Stimulated activated naive CD8-positive, alpha-beta T cell treated with anti-CD3 and anti-CD28 coated beads, Interleukin-15, amount 100 ng/mL, for 72 hours (primary cell): ENCODE measurements around the gene ACAN.
A peak's percentile ranks its signal among the peaks of the same experiment; 100 is the strongest.

Source experiments
- ATAC-seq: fragments of 150-1000 bp; cut with Tn5 transposase; 2 replicates; pipeline ENCODE4 v1.10.0; 2021; ENCODE audit warnings: mild to moderate bottlenecking, moderate library complexity
- DNase-seq, 2 donors: peaks; one replicate each; pipeline ENCODE4 v3.0.0; 2021 to 2022
- H3K27ac Mint-ChIP-seq, 2 donors: one replicate each; pipeline ENCODE4 v1.8.0; 2022; ENCODE audit warnings: mild to moderate bottlenecking in 2 of 2, mixed read lengths in 2 of 2, moderate library complexity in 2 of 2
- H3K27me3 Mint-ChIP-seq: one replicate; pipeline ENCODE4 v1.8.0; 2022; ENCODE audit warnings: mixed read lengths
- H3K4me1 Mint-ChIP-seq: one replicate; pipeline ENCODE4 v1.8.0; 2022; ENCODE audit warnings: mild to moderate bottlenecking, mixed read lengths
- H3K4me3 Mint-ChIP-seq, 2 donors: one replicate each; pipeline ENCODE4 v1.8.0; 2022; ENCODE audit warnings: mild to moderate bottlenecking in 2 of 2, mixed read lengths in 2 of 2, moderate library complexity in 1 of 2
- H3K9me3 Mint-ChIP-seq, 2 donors: one replicate each; pipeline ENCODE4 v1.8.0; 2022; ENCODE audit warnings: mixed read lengths in 2 of 2

Gene ACAN

DNA sequence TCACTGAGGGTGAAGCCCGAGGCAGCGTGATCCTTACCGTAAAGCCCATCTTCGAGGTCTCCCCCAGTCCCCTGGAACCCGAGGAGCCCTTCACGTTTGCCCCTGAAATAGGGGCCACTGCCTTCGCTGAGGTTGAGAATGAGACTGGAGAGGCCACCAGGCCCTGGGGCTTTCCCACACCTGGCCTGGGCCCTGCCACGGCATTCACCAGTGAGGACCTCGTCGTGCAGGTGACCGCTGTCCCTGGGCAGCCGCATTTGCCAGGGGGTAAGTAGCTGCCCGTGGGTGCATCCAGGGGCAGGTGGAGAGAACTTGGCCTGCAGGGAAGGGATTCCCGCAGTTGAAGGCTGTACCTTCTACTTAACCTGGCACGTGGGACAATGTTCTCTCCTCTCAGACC, 42.4 kb downstream of the ACAN start:
- peaks cover 14% of the 10 kb centered on the region for H3K27me3 Mint-ChIP-seq
- peak overlapping the region in 1 of 2 donors; percentile 58 for H3K27ac Mint-ChIP-seq
- no peak for DNase-seq
- H3K9me3 Mint-ChIP-seq: no peaks in the 10 kb centered on the region
- peaks cover 26% of the 10 kb centered on the region for H3K4me1 Mint-ChIP-seq
- ATAC-seq: no peak
- no peak overlapping the region for H3K4me3 Mint-ChIP-seq

DNA sequence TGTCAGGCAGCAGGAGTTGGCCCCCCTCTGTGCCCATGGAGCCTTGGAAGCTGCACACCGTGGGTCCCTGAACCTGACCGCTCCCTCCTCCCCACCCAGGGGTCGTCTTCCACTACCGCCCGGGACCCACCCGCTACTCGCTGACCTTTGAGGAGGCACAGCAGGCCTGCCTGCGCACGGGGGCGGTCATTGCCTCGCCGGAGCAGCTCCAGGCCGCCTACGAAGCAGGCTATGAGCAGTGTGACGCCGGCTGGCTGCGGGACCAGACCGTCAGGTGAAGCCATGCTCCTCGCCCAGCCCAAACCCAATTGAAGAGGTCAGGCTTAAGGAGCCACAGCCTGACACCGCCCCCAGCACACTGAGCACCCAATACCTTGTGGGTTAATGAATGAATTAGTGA, 43.9 kb downstream of the ACAN start:
- ATAC-seq (no peak), DNase-seq (no peak)
- Mint-ChIP-seq H3K4me1 (peaks cover 26% of the 10 kb centered on the region), H3K4me3 (no peak overlapping the region), H3K9me3 (no peaks in the 10 kb centered on the region), H3K27me3 (peaks cover 19% of the 10 kb centered on the region), H3K27ac (peak overlapping the region in 1 of 2 donors; percentile 71)

DNA sequence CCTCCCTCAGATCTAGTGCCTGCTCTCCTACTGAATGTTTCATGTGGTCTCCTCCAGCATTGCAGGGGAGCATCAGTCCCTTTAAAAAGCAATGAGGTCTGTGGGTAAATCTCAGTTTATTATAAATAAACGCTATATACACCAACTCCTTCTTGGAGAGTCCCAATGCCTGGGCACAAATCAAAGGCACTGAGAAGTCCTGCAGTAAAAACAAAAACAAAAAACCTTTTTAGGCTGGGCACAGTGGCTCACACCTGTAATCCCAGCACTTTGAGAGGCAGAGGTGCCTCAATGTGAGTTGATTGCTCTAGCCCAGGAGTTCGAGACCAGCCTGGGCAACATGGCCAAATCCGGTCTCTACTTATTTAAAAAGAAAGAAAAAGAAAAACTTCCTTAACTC, 45.0 kb downstream of the ACAN start:
- Mint-ChIP-seq H3K4me1 (peaks cover 20% of the 10 kb centered on the region), H3K27ac (peak overlapping the region in 1 of 2 donors; percentile 40), H3K4me3 (no peak overlapping the region), H3K27me3 (peaks cover 25% of the 10 kb centered on the region), H3K9me3 (no peaks in the 10 kb centered on the region)
- ATAC-seq (no peak), DNase-seq (no peak)

DNA sequence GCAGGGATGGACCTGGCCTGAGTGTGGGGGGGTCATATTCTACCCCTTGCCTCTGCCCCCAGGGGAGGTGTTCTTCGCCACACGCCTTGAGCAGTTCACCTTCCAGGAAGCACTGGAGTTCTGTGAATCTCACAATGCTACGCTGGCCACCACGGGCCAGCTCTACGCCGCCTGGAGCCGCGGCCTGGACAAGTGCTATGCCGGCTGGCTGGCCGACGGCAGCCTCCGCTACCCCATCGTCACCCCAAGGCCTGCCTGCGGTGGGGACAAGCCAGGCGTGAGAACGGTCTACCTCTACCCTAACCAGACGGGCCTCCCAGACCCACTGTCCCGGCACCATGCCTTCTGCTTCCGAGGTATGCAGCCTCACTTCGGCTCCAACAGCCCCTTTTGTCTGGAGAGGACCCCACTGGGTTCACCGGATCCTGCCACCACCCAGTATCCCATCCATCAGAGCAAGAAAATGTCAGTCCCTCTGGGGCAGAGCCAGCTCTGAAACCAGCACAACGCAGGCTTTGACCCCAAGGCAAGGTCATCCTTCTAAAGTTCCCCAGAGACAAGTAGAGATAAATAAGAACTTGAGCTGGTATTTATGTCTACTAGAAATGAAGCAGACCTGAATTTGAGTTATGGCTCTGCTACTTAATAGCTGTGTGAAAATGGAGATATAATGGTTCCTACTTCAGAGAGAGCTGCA, 46.3 kb downstream of the ACAN start:
- H3K4me1 Mint-ChIP-seq: peaks cover 16% of the 10 kb centered on the region
- no peak for DNase-seq
- H3K9me3 Mint-ChIP-seq: peaks cover 3 to 11% of the 10 kb centered on the region in 2 donors
- H3K27me3 Mint-ChIP-seq: peaks cover 25% of the 10 kb centered on the region
- ATAC-seq: no peak
- no peak overlapping the region for H3K27ac Mint-ChIP-seq
- no peak overlapping the region for H3K4me3 Mint-ChIP-seq

DNA sequence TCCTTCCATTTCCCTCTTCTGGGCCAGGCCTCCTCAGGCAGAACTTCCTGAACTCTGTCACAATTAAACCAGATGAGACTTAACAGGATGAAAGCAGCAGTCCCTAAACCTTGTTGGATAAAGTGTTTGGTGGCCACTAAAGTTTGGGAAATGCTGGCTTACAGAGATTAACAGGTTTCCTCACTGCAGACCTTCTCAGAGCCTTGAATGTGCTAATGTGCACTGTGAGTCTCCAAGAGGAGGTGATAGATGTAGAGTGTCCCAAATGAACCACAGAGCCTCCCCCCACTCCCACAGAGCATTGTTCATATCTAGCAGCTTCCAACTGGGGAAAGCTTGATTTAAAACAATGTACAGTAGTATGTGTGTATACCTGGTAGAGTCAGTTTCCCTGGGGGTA, 49.2 kb downstream of the ACAN start:
- no peak for DNase-seq
- Mint-ChIP-seq H3K4me3 (no peak overlapping the region), H3K27ac (no peak overlapping the region), H3K9me3 (peaks cover 5 to 20% of the 10 kb centered on the region in 2 donors), H3K27me3 (peaks cover 25% of the 10 kb centered on the region), H3K4me1 (no peaks in the 10 kb centered on the region)
- no peak for ATAC-seq

DNA sequence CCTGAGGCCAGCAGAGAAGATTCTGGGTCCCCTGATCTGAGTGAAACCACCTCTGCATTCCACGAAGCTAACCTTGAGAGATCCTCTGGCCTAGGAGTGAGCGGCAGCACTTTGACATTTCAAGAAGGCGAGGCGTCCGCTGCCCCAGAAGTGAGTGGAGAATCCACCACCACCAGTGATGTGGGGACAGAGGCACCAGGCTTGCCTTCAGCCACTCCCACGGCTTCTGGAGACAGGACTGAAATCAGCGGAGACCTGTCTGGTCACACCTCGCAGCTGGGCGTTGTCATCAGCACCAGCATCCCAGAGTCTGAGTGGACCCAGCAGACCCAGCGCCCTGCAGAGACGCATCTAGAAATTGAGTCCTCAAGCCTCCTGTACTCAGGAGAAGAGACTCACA, 55.7 kb downstream of the ACAN start:
- H3K4me1 Mint-ChIP-seq: no peaks in the 10 kb centered on the region
- ATAC-seq (no peak), DNase-seq (no peak)
- no peak overlapping the region for H3K27ac Mint-ChIP-seq
- H3K9me3 Mint-ChIP-seq: peaks cover 5 to 15% of the 10 kb centered on the region in 2 donors
- no peak overlapping the region for H3K4me3 Mint-ChIP-seq
- no peaks in the 10 kb centered on the region for H3K27me3 Mint-ChIP-seq

DNA sequence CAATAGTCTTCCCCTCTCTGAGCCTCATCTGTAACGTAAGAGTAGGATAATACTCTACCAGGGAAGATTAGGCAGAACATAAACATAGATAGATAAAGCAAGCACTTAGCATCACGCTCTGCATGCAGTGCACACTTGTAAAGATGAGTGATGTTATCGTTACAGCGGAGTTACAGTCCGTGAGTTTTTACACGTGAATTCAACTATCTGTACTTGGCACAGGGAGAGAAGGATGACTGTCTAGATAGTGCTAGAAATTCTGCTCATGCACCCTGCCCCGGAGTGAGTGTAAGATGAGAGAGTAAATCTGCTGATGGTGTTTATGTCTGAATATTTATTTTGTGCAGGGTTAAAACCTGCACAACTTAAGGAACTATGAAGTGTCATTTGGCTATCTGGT, 56.3 kb downstream of the ACAN start:
- Mint-ChIP-seq H3K4me1 (no peaks in the 10 kb centered on the region), H3K27me3 (no peaks in the 10 kb centered on the region), H3K4me3 (no peak overlapping the region), H3K27ac (no peak overlapping the region), H3K9me3 (peaks cover 3 to 8% of the 10 kb centered on the region in 2 donors)
- ATAC-seq: no peak
- no peak for DNase-seq

DNA sequence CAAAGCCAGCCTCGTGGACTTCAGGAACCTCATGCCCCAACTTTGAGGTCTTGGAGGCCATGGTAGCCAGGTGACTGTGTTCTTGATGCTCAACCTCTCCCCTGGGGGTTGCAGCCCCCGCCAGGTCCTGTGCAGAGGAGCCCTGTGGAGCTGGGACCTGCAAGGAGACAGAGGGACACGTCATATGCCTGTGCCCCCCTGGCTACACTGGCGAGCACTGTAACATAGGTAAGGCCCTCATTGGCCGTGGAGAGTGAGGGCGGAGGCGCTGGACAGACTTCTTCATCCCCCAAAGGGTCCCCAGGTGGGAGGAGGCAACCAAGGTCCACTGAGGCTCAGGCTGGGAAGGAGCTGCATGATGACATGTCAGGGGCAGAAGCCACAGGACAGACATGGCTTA, 57.0 kb downstream of the ACAN start:
- Mint-ChIP-seq H3K9me3 (peaks cover 0 to 2% of the 10 kb centered on the region in 2 donors), H3K4me3 (no peak overlapping the region), H3K27me3 (no peaks in the 10 kb centered on the region), H3K4me1 (no peaks in the 10 kb centered on the region), H3K27ac (no peak overlapping the region)
- ATAC-seq (no peak), DNase-seq (no peak)

DNA sequence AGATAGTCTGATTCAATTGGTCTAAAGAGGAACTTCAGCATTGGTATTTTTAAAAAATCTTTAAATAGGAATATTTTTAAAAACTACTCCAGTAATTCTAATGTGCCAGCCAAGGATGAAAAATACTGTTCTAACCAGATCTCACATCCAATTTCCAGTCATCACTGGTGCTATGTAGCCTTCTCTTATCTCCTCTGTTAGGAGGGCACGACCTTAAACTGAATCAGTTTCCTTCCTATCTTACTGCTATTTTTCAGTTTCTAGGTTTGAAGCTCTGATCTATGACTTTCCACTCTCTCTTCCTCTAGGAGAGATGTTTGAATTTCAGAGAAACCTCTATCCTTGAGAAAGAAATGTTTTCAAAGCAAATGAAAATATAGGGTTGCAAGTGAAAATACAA, 60.2 kb downstream of the ACAN start:
- Mint-ChIP-seq H3K9me3 (no peaks in the 10 kb centered on the region), H3K4me3 (no peak overlapping the region), H3K27me3 (no peaks in the 10 kb centered on the region), H3K27ac (no peak overlapping the region), H3K4me1 (no peaks in the 10 kb centered on the region)
- no peak for ATAC-seq
- DNase-seq: no peak

DNA sequence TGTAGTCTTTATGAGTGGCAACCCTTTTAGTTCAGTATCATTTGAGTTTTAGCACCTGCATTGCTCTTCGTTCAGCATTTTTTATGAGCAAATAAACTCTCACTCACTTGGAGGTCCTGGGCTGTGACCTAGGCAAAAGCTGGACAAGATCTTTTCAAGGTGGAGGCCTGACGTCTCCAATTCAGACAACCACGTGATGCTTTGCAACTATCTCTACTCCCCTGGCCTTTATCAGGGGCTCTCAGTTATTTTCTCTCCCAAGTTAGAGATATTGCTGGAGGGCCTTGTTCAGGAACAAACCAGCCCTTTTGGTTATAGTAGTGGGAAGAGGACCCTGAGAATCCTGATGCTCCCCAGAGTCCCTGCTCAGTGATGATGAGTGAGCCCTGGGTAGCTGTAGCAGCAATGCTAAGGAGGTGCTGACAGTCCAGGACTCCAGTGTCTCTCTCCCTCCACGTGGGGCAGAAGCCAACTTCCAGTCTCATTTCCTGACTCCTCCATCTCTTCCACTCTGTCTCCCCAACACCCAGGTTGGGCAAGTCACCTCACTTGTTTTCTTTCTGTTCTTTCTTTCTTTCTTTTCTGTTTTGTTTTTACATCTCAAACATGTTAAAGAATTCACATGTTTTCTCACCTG, 61.7 kb downstream of the ACAN start:
- no peaks in the 10 kb centered on the region for H3K4me1 Mint-ChIP-seq
- no peak overlapping the region for H3K4me3 Mint-ChIP-seq
- ATAC-seq (no peak), DNase-seq (no peak)
- no peak overlapping the region for H3K27ac Mint-ChIP-seq
- H3K27me3 Mint-ChIP-seq: no peaks in the 10 kb centered on the region
- no peaks in the 10 kb centered on the region for H3K9me3 Mint-ChIP-seq

DNA sequence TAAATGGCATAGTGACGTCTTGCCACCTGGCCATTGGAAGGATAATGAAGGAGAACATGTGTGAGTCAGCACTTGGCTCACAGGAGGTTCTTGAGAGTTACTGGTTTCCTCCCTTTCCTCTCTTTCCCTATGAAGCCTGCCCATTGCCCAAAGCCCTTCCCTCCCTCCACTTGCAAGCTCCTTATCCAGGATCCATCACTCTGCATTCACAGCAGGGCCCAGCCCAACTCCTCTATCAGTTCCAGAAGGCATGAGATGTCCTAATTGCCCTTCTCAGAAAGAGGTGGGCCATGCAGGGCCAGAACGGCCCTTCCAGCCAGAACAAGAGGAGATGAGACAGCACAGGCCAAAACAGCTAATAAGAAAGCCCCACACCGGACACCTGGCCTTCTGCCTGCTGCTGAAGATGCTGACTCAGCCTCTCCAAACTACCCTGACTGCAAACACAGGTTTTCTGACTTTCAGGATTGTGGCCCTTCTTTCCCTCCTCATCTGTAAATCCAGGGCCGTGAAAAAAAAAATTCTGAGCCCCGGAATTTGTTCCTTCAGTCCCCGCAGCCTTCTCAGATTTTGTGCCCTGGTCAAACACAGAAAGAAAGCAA, 62.4 kb downstream of the ACAN start:
- Mint-ChIP-seq H3K9me3 (no peaks in the 10 kb centered on the region), H3K4me3 (no peak overlapping the region), H3K27ac (no peak overlapping the region), H3K4me1 (no peaks in the 10 kb centered on the region), H3K27me3 (no peaks in the 10 kb centered on the region)
- DNase-seq: no peak
- no peak for ATAC-seq

DNA sequence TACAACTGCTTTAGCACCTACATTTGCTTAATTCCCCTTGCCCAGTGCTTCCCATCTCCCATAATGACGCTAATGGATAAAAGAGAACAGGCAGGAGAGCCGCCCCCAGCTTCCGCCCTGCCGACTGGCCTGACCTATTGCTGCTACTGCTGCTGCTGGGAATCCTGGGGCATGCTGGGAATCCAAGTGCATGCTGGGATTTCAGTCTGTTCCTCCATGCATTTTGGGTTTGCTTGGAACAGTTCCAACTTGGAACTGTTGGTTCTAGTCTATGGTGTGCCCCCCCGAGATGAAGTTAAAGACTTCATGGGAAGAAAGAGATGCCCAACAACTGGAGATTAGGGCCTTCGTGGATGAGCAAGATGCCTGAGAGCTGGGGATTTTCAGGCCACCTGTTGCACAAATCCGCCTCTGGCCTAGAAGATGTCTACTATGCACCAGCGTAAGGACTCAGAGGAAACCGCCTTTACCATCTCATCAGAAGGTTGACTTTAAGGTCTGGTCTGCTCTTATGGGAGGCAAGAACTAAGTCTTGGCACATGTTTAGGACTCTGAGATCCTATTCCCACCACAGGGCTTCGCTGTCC, 63.2 kb downstream of the ACAN start:
- ATAC-seq (no peak), DNase-seq (no peak)
- Mint-ChIP-seq H3K27ac (no peak overlapping the region), H3K4me1 (no peaks in the 10 kb centered on the region), H3K9me3 (no peaks in the 10 kb centered on the region), H3K4me3 (no peak overlapping the region), H3K27me3 (no peaks in the 10 kb centered on the region)

DNA sequence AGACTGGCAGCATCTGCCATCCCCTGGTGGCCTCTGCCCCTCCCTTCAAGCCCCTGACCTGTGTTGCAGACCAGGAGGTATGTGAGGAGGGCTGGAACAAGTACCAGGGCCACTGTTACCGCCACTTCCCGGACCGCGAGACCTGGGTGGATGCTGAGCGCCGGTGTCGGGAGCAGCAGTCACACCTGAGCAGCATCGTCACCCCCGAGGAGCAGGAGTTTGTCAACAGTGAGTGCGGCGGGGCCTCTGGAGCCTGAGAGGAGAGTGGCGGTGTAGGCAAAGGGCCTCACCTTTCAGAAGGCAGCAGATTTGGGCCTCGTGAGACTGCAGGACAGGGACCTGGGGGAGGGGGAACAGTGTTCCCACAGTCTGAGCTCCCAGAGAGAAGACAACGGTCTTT, 68.1 kb downstream of the ACAN start:
- H3K9me3 Mint-ChIP-seq: no peaks in the 10 kb centered on the region
- no peak for DNase-seq
- no peak overlapping the region for H3K27ac Mint-ChIP-seq
- H3K27me3 Mint-ChIP-seq: no peaks in the 10 kb centered on the region
- no peak for ATAC-seq
- H3K4me3 Mint-ChIP-seq: no peak overlapping the region
- no peaks in the 10 kb centered on the region for H3K4me1 Mint-ChIP-seq

DNA sequence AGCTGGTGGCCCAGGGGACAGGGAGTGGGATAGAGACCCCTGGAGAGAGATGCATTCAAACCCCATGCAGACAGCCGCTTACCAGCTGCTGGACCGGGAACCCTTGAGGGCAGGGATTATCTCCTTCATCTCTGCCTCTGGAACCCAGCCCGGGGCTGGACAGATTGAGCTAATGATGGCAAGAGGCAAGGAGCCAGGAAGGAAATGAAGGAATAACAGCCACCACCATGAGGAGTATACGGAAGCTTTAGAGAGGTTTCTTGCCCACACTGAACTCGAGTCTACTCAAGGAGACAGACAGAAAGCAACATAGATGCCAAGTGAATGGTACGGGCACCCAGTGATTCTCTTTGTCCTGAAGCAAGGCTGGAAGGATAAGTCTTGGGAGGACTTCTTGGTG, 68.9 kb downstream of the ACAN start:
- H3K4me1 Mint-ChIP-seq: no peaks in the 10 kb centered on the region
- H3K27ac Mint-ChIP-seq: no peak overlapping the region
- no peaks in the 10 kb centered on the region for H3K27me3 Mint-ChIP-seq
- no peaks in the 10 kb centered on the region for H3K9me3 Mint-ChIP-seq
- no peak overlapping the region for H3K4me3 Mint-ChIP-seq
- DNase-seq (no peak), ATAC-seq (no peak)

DNA sequence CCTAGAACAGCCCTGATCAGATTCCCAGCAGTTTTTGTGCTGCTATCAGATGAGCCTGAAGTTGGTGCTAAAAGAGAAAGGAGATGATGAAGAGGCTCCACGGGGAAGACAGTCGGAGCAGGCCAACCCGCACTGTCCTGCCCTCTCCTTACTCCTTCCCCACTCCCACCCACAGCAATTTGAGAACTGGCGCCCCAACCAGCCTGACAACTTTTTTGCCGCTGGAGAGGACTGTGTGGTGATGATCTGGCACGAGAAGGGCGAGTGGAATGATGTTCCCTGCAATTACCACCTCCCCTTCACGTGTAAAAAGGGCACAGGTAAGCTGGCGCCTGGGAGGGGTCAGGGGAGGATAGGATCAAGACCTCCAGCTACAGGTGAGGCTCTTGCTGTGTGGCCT, 69.5 kb downstream of the ACAN start:
- DNase-seq: no peak
- Mint-ChIP-seq H3K4me1 (no peaks in the 10 kb centered on the region), H3K27ac (no peak overlapping the region), H3K9me3 (no peaks in the 10 kb centered on the region), H3K27me3 (no peaks in the 10 kb centered on the region), H3K4me3 (no peak overlapping the region)
- no peak for ATAC-seq

DNA sequence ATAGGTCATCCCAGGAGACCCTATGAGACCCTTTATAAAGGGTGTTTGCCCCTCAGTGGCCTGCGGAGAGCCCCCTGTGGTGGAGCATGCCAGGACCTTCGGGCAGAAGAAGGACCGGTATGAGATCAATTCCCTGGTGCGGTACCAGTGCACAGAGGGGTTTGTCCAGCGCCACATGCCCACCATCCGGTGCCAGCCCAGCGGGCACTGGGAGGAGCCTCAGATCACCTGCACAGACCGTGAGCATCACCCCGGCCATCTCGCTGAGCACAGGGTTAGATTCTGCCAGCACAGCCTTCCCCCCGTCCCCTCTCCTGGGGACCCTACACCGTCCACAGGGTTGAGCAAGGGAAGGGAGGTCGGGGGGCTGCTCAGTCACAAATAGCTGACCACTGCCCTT, 70.5 kb downstream of the ACAN start:
- H3K4me3 Mint-ChIP-seq: no peak overlapping the region
- H3K27me3 Mint-ChIP-seq: no peaks in the 10 kb centered on the region
- DNase-seq (no peak), ATAC-seq (no peak)
- H3K27ac Mint-ChIP-seq: no peak overlapping the region
- no peaks in the 10 kb centered on the region for H3K4me1 Mint-ChIP-seq
- no peaks in the 10 kb centered on the region for H3K9me3 Mint-ChIP-seq
